HuH-7.5 (cell line): ENCODE data around the gene UROS.
A peak's percentile ranks its signal among the peaks of the same experiment; 100 is the strongest.

Experiments used
- DNase-seq: peaks from one replicate; pipeline ENCODE4 v3.0.0; 2011; ENCODE audit warnings: low spot score

Gene UROS

GRCh38 chr10:125822878-125823662, at the start of gene UROS, which contains the start of gene BCCIP:
Gene UROS, minus strand, starts transcription at chr10:125823258. Its CDS starts 6,759 bp downstream, at chr10:125816499.
Gene BCCIP, plus strand, starts transcription at chr10:125823546. Its CDS starts 12 bp downstream, at chr10:125823558.
- peak; percentile 77 for DNase-seq

DNA sequence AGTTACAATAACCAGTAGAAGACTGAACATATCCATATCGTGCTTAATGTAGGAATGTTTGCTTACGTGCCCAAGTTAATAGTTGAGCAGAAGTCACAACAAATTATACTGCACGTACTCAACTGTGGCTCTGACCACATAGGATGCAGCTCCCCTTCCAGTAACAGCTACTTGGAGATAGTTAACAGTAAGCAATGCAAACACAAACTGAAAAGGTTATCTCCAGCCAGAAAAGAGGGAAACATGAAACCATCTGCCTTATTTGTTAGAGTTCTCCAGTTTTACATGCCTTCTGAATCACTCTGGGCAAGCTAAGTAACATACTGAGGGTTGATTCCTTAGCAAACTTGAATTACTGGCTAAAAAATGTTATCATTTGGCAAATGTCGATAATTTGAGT, 48.3 kb upstream of the UROS start:
- DNase-seq: no peak

GRCh38 chr10:125868372-125868975, 45.4 kb upstream of the UROS start:
- DNase-seq: no peak

DNA sequence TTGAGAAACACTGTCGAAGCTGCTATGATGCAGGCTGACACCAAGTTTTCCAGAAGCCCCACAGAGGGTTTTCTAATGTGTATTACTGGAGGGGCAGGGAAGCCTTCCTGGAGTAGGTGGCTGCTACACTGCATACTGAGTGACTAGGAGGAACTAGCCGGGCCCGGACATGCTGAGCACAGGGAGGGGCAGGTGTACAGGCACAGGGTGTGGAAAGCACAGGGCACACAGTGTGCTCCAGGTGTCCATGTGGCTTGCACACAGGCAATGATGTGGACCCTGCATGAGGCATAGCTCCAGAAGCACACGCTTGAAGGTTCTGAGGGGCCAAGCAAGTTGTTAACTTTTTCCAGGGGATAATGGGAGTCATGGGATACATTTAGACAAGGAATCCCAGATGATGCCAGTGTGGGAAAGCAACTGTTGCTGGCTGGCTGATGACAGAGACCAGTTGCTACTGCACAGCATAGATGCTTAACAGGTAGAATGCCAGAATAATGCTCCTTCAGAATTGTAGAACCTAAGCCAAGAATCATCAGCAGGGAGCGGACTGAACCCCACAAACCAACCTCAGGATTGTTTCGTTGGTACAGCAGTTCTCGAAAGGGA, 43.5 kb upstream of the UROS start:
- no peak for DNase-seq

- DNase-seq: no peak
Measured at GRCh38 chr10:125865120-125865519, 42.1 kb upstream of the UROS start.

DNA sequence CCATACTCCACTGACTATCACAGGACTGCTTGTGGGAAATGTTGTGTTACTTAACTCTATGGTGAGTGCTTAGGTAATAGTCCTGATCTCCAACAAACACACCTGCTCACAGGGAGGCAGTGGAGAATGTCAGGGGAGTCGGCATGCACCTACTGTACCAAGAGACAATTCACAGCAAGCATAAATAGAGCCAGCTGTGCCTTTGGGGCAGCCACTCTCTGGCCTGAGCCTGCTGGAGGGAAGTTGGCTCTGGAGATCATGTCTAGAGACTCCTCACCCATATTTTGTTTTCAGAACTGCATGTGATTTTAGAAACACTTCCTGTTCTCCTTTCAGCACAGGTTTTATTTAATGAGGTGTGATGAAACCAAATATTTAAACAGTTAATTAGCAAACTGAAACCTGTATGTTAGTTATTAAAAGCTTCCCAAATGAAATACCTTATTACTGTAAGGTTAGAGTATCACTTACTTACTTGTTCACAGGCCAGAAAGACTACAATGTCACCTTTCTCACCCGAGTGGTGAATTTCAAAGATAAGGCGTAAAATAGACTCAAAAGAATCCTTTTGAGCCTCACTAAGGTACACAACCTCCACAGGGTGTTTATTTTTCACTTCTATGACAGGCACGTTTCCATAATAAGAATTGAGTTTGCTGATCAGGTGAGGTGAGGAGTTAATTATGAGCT, 36.2 kb upstream of the UROS start:
- DNase-seq: no peak

DNA sequence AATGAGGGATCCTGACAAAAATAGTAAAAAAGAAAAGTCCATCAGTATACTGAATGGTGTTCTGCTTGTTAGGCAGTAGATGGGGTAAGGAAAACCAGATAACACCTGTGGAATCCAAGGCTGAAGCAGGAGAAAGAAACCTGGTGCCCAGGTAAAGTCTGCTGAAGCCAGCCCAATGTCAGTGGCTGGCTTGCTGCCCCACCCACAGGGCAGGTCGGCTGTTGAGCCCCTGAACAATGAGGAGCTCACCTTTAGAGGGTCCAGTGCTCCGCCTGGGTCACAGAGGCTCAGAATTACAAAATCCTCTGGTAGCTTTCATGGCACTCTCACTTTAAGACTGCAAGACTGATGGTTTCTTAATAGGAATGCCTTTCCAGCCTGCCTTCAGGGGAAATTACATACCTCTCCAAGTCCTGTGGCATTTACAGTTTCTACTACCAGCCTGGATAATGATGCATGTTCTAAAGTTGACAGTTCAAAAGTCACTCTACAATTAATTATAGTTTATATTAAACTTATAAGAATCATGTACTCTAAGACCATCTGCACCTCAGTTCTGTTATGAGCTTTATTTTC, 34.2 kb upstream of the UROS start:
- no peak for DNase-seq

DNA sequence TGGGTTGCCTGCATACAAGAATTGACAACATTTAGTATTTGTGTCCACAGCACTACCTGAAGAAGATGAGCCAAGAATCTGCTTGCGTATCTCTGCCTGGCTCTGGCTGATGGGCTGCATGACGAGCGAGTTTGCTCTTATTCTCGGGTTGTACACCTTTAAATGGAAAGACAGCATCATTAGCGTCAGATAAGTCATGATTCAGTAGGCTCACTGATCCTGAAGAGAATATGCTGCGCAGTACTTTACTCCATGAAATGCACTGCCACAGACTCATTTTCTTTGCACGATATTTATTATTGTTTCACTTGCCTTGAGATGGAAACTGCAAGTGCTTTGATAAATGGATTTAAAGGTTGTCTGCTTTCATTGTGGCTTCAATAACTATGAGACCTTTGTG, 29.4 kb upstream of the UROS start:
- no peak for DNase-seq

- DNase-seq: no peak
Measured at GRCh38 chr10:125850766-125851731, 28.0 kb upstream of the UROS start.

DNA sequence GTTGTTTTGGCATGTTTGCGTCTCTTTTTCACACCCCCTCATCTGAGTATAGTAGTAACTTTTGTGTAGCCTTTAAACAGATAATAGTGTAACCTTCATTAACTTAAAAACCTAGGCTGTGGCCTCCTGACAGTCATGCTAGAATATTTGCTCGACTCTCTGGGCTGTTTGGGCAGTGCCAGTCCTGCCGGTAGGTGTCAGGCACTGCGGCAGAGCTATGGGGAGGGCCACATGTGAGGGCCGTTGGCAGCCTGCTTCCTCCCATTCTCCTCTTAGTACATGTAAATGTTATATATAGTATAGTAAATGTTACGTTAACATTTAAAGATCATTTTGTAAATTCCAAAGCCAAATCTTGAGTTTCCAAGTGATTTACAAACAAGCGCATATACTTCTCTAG, 26.4 kb upstream of the UROS start:
- DNase-seq: no peak

DNA sequence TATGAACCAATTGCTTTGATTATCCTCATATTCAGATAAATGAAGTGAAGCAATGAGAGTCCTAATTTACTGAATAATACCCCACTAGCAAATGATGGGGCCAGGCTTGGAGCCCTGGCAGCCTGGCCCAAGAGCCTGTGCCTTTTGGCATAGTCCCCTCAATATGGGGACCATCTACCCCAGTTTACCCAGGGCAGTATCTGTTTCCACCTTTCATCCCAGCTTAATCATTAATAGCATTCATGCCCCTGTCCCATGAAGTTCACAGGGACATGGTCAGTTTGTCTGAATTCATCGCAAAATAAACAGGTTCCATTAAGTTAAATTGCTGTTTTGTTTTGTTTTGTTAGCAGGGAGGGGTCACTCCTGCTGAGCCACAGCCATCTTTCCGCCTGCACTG, 25.8 kb upstream of the UROS start:
- DNase-seq: no peak

DNA sequence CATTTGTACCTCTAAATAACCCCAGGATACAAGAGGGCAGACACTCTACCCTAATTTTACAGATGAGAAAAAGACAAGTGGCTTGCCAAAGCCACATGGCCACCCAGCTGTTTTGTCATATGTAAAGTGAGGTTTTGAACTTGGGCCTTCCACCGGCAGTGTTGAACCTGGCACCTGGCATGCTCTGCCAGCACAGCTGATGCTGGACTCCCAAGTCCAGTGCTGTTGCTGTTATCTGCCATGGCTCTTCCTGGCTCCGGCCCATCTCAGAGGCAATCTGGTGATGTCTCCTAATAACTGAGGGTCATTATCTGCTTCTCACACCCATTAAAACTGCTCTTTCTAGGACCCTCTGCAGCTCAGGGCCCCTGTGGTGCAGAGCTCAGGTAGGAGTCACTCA, 25.3 kb upstream of the UROS start:
- no peak for DNase-seq

- DNase-seq: no peak
Measured at GRCh38 chr10:125846894-125847293, 23.8 kb upstream of the UROS start.

GRCh38 chr10:125845617-125846016, 22.6 kb upstream of the UROS start:
- DNase-seq: no peak

DNA sequence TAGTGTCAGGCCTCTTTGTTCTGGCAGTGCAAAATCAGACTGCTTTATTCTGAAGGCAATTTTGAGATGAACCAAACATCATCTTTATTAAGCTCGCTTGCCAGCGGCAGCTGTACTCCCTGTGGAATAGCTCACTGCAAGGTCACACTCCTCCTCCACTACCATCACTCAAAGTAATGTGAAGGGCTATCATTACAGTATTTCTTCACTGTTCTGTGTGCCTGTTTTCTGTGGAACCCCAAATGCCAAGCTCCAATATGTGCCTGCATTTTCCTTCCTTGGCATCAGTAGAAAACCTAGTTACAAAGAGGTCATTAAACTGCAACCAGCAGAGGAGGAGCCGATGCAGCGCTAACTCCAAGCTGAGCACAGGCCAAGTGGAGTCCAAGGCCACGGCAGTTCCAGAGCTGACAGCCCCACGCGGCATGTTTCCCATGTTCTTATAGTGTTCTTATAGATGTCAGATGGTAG, 21.7 kb upstream of the UROS start:
- DNase-seq: no peak

GRCh38 chr10:125843603-125844329, 20.7 kb upstream of the UROS start:
- no peak for DNase-seq

GRCh38 chr10:125840955-125841354, 17.9 kb upstream of the UROS start:
- no peak for DNase-seq

DNA sequence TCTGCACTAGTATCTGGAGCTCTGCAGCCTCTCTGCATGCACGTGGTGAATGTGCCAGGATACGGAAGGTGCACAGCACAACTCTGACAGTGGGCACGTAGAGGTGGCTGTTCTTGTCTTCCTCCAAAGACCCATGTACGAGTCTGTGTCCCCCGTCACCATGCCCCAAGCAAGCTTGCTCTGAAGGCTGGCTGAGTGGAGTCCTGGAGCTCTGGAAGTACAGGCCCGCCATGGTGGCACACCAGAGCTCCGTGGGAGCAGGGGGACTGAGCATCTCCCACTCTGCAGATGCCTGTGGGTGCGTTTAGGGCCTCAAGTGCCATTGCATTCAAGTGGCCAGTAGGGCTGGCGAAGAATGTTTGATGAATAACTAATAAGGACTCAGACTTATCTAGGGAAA, 17.3 kb upstream of the UROS start:
- no peak for DNase-seq

GRCh38 chr10:125838802-125839575, 15.9 kb upstream of the UROS start:
- DNase-seq: no peak

GRCh38 chr10:125836746-125837145, 13.7 kb upstream of the UROS start:
- no peak for DNase-seq
